Rectal smooth muscle tissue (tissue), 1 donor: Measurements from ENCODE around the gene CEP104.

Experiments
- H3K27ac ChIP-seq: one replicate; pipeline ENCODE4 v1.7.0; 2013; ENCODE audit warnings: low read depth, low read length, inconsistent platforms
- H3K27me3 ChIP-seq: one replicate; pipeline ENCODE4 v1.7.0; 2013; ENCODE audit warnings: low read length; ENCODE audit not compliant: control insufficient read depth, insufficient read depth
- H3K36me3 ChIP-seq: one replicate; pipeline ENCODE4 v1.7.0; 2013; ENCODE audit warnings: low read length; ENCODE audit not compliant: control insufficient read depth, insufficient read depth
- H3K4me1 ChIP-seq: one replicate; pipeline ENCODE4 v1.7.0; 2013; ENCODE audit warnings: low read length; ENCODE audit not compliant: control insufficient read depth, insufficient read depth
- H3K4me3 ChIP-seq: one replicate; pipeline ENCODE4 v1.7.0; 2013; ENCODE audit warnings: low read length
- H3K9ac ChIP-seq: one replicate; pipeline ENCODE4 v1.7.0; 2013; ENCODE audit warnings: low read length

The CEP104 gene

DNA sequence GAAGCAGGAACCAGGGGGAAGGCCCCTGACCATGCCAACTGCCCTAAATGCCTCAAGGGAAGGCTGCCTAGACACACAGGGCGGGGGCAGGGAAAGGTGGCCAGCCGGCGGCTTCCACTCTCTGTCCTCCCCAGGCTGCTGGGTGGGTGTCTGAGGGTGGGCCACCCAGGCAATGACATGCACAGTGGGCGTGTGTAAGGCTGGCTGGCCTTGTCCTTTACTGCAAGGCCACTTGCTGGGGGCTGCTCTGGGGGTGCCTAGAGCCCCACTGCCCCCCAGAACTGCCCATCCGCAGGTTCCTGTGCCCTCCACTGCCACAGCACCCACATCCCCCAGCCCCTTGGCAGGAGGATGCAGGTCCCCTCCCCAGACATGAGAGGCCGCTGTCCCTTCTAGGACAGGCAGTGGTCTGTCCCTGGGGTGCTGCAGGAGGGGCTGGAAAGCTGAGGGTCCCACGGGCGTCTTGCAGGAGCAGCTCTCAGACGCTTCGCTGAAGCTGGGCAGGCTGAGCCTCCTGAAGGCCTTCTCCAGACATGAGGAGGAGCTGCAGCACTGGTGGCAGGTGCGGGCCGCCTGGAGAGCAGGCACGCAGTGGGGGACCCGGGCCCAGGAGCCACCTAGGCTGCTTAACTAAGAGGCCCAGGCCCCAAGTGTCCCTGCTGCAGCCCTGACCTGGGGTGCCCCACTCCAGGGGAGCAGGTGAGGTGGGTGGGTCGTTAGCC, 94.7 kb downstream of the CEP104 start:
- H3K9ac ChIP-seq, result no peak overlapping the region
- H3K27me3 ChIP-seq, result no peaks in the 10 kb centered on the region
- no peak overlapping the region for H3K27ac ChIP-seq
- no peaks in the 10 kb centered on the region for H3K36me3 ChIP-seq
- H3K4me1 ChIP-seq, result no peaks in the 10 kb centered on the region
- H3K4me3 ChIP-seq, result no peak overlapping the region
